Measurements from ENCODE around the gene TST. TPM values are rescaled to one million over a fixed set of nuclear protein-coding genes. Genes with fewer than 3 reads are reported as not detected.

TST gene
- total RNA-seq, 1 donor from 2014 or later: 21.5 TPM

DNA sequence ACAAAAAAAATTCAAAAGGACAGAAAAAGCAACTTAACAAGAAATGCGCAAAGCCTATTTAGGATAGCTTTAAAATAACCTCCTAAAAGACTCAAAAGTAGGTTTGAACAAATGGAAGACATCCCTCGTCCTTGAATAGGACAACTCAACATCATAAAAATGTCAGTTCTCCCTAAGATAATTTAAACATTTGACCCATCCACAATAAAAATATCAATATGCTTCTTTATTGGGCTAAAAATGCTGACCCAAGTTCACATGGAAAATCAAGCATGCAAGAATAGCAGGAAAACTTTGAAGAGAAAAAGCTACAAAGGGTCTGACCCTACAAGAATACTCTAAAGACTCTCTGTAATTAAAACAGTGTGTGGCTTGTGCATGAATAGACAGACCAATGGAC, 20.2 kb upstream of the TST start:
- Histone ChIP-seq H3K79me2 (ENCODE audit: low read depth) (no peaks in the 10 kb centered on the region), H3K4me2 (no peak overlapping the region), H3K4me1 (peaks cover 12% of the 10 kb centered on the region), H3K4me3 (no peak overlapping the region), H4K20me1 (ENCODE audit: low read depth) (no peaks in the 10 kb centered on the region), H2AFZ (replicated peaks) (no peak overlapping the region), H3F3A (ENCODE audit: low read depth) (no peaks in the 10 kb centered on the region), H3K9me3 (ENCODE audit: low read depth) (no peaks in the 10 kb centered on the region), H3K27me3 (no peaks in the 10 kb centered on the region), H3K9ac (no peak overlapping the region), H3K36me3 (no peaks in the 10 kb centered on the region), H3K27ac (no peak overlapping the region)
- Mint-ChIP-seq H3K4me3 (no peak overlapping the region), H3K9me3 (no peaks in the 10 kb centered on the region), H3K27ac (no peak overlapping the region), H3K36me3 (no peaks in the 10 kb centered on the region), H3K4me1 (peaks cover 26% of the 10 kb centered on the region), H3K27me3 (ENCODE audit: insufficient read depth, low read depth) (peaks cover 17% of the 10 kb centered on the region)
- DNase-seq (ENCODE audit: low spot score): no peak
- TF ChIP-seq EZH2 (IDR thresholded peaks at IDR 0.05): no peak
- TF ChIP-seq, protein P1, sequence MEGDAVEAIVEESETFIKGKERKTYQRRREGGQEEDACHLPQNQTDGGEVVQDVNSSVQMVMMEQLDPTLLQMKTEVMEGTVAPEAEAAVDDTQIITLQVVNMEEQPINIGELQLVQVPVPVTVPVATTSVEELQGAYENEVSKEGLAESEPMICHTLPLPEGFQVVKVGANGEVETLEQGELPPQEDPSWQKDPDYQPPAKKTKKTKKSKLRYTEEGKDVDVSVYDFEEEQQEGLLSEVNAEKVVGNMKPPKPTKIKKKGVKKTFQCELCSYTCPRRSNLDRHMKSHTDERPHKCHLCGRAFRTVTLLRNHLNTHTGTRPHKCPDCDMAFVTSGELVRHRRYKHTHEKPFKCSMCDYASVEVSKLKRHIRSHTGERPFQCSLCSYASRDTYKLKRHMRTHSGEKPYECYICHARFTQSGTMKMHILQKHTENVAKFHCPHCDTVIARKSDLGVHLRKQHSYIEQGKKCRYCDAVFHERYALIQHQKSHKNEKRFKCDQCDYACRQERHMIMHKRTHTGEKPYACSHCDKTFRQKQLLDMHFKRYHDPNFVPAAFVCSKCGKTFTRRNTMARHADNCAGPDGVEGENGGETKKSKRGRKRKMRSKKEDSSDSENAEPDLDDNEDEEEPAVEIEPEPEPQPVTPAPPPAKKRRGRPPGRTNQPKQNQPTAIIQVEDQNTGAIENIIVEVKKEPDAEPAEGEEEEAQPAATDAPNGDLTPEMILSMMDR (IDR thresholded peaks at IDR 0.05): no peak

DNA sequence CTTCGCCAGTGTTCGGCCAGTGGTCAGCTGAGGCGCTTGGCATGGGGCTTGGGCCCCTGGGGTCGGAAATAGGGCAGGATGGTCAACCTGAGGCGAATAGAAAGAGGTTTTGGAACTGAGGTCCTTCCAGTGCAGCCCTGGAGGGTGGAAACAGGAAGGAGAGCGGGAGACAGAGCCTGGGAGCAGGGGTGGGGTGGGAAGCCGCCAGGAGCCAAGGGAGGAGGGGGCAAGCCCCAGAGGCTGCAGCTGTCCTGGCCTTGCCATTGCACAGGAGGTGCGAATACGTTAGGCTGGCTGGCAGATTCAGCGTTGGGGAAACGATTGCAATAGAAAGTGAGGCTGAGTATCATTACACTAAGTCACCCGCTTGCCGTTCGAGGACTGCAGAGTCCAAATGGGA, 18.4 kb upstream of the TST start:
- H3K27ac ChIP-seq: no peak overlapping the region
- H3K9me3 Mint-ChIP-seq: no peaks in the 10 kb centered on the region

DNA sequence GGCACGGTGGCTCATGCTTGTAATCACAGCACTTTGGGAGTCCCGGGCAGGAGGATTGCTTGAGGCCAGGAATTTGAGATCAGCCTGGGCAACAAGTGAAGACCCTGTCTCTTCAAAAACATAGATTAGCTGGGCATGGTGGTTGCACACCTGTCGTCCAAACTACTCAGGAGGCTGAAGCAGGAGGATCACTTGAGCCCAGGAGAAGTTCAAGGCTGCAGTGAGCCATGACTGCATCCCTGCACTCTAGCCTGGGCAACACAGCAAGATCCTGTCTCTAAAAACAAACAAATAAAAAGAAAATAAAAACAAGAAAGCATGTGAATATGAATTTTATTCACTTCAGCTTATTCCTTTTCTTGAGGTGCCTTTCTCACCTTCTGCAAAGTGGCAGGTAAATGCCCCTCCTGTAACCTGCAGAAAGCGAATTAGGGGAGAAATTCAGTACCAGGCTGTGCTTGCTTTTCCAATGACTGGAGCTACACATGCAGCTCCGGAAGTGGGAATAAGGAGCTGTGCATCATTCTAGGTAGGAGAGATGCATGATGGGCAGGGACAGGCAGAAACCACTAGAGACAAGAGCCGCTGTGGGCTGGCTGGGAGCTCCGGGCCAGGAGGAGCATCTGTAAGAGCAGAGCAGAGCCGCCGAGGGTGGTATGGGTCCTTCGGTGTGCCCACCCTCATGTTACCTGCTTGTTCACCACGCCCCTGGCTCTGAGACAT, 17.6 kb upstream of the TST start:
- Histone ChIP-seq H3K79me2 (ENCODE audit: low read depth) (no peaks in the 10 kb centered on the region), H3K27ac (no peak overlapping the region), H2AFZ (replicated peaks) (no peak overlapping the region), H3K27me3 (no peaks in the 10 kb centered on the region), H4K20me1 (ENCODE audit: low read depth) (no peaks in the 10 kb centered on the region), H3K9me3 (ENCODE audit: low read depth) (no peaks in the 10 kb centered on the region), H3K9ac (no peak overlapping the region), H3F3A (ENCODE audit: low read depth) (no peaks in the 10 kb centered on the region), H3K36me3 (no peaks in the 10 kb centered on the region), H3K4me1 (no peaks in the 10 kb centered on the region), H3K4me2 (no peak overlapping the region), H3K4me3 (no peak overlapping the region)
- no peak for DNase-seq (ENCODE audit: low spot score)
- Mint-ChIP-seq H3K36me3 (no peaks in the 10 kb centered on the region), H3K4me1 (peaks cover 22% of the 10 kb centered on the region), H3K27me3 (ENCODE audit: insufficient read depth, low read depth) (peaks cover 12% of the 10 kb centered on the region), H3K4me3 (no peak overlapping the region), H3K27ac (no peak overlapping the region), H3K9me3 (no peaks in the 10 kb centered on the region)
- no peak for TF ChIP-seq EZH2 (IDR thresholded peaks at IDR 0.05)
- TF ChIP-seq EZH2phosphoT487 (IDR thresholded peaks at IDR 0.05): no peak
- TF ChIP-seq, protein P1 (IDR thresholded peaks at IDR 0.05): no peak

More for the DNA sequence above, 18.4 kb upstream of the TST start:
- Mint-ChIP-seq H3K4me1 (peaks cover 28% of the 10 kb centered on the region), H3K27me3 (ENCODE audit: insufficient read depth, low read depth) (peaks cover 12% of the 10 kb centered on the region), H3K4me3 (no peak overlapping the region), H3K36me3 (no peaks in the 10 kb centered on the region), H3K27ac (no peak overlapping the region)
- TF ChIP-seq EZH2phosphoT487 (IDR thresholded peaks at IDR 0.05) (no peak), EZH2 (IDR thresholded peaks at IDR 0.05) (no peak)
- TF ChIP-seq, protein P1 (IDR thresholded peaks at IDR 0.05): no peak
- DNase-seq (ENCODE audit: low spot score): no peak
- H3K9ac ChIP-seq: no peak overlapping the region
- H3K27me3 ChIP-seq: no peaks in the 10 kb centered on the region
- H3K9me3 ChIP-seq (ENCODE audit: low read depth): no peaks in the 10 kb centered on the region
- no peaks in the 10 kb centered on the region for H4K20me1 ChIP-seq (ENCODE audit: low read depth)
- H3K79me2 ChIP-seq (ENCODE audit: low read depth): no peaks in the 10 kb centered on the region
- H3K36me3 ChIP-seq: no peaks in the 10 kb centered on the region
- no peaks in the 10 kb centered on the region for H3F3A ChIP-seq (ENCODE audit: low read depth)
- no peak overlapping the region for H3K4me2 ChIP-seq
- peaks cover 4% of the 10 kb centered on the region for H3K4me1 ChIP-seq
- H2AFZ ChIP-seq (replicated peaks): no peak overlapping the region
- no peak overlapping the region for H3K4me3 ChIP-seq
